C4-2B (cell line): ENCODE measurements around the gene TMEM258.

Experiments
- H3K27ac ChIP-seq: fragments of 450-650 bp; 2 replicates; pipeline ENCODE4 v1.5.1; 2017
- CTCF ChIP-seq: fragments of 450-650 bp; conservative IDR thresholded peaks from 2 replicates; pipeline ENCODE4 v1.5.1; 2017; ENCODE audit warnings: mild to moderate bottlenecking
- ZFX ChIP-seq: fragments of 450-650 bp; IDR thresholded peaks from 2 replicates; pipeline ENCODE4 v1.6.1; 2017

TMEM258 gene

GRCh38 chr11:61774411-61774810 lies 18.0 kb downstream of the TMEM258 start:
- TF ChIP-seq CTCF (no peak), ZFX (no peak)

GRCh38 chr11:61773809-61774208 lies 18.6 kb downstream of the TMEM258 start:
- no peak overlapping the region for H3K27ac ChIP-seq
- TF ChIP-seq ZFX (no peak), CTCF (no peak)

More at GRCh38 chr11:61774411-61774810, 18.0 kb downstream of the TMEM258 start:
- no peak overlapping the region for H3K27ac ChIP-seq

- TF ChIP-seq ZFX (no peak), CTCF (no peak)
- H3K27ac ChIP-seq: 0 out of 2 replicates have a peak overlapping the region, but pooled peaks have one; percentile 17
Measured at GRCh38 chr11:61773356-61773755, 19.0 kb downstream of the TMEM258 start.

- TF ChIP-seq CTCF (no peak), ZFX (no peak)
- H3K27ac ChIP-seq: peak overlapping the region; percentile 17
Measured at GRCh38 chr11:61771985-61772455, 20.4 kb downstream of the TMEM258 start.

- H3K27ac ChIP-seq: no peak overlapping the region
Measured at GRCh38 chr11:61771195-61771894, 21.1 kb downstream of the TMEM258 start.

GRCh38 chr11:61769946-61770683 lies 22.3 kb downstream of the TMEM258 start:
- no peak overlapping the region for H3K27ac ChIP-seq
- TF ChIP-seq ZFX (no peak), CTCF (no peak)

More at GRCh38 chr11:61771195-61771894, 21.1 kb downstream of the TMEM258 start:
- TF ChIP-seq ZFX: no peak
- no peak for TF ChIP-seq CTCF
